Measurements from ENCODE around the gene SDF2L1.
A peak's percentile ranks its signal among the peaks of the same experiment; 100 is the strongest.
"Not testable (repeated sequence)": the region's sequence is repeated elsewhere in the genome, so short reads cannot be mapped to it uniquely, and the experiment has no call there.

Gene SDF2L1

DNA sequence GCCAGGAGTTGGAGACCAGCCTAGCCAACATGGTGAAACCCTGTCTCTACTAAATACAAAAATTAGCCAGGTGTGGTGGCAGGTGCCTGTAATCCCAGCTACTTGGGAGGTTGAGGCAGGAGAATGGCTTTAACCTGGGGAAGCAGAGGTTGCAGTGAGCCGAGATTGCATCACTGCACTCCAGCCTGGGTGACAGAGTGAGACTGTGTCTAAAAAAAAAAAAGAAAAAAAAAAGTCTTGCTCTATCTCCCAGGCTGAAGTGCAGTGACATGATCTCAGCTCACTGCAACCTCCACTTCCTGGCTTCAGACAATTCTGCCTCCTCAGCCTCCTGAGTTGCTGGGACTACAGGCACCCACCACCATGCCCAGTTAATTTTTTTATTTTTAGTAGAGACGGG lies 4.7 kb upstream of the SDF2L1 start:
- not testable (repeated sequence) for DNase-seq

DNA sequence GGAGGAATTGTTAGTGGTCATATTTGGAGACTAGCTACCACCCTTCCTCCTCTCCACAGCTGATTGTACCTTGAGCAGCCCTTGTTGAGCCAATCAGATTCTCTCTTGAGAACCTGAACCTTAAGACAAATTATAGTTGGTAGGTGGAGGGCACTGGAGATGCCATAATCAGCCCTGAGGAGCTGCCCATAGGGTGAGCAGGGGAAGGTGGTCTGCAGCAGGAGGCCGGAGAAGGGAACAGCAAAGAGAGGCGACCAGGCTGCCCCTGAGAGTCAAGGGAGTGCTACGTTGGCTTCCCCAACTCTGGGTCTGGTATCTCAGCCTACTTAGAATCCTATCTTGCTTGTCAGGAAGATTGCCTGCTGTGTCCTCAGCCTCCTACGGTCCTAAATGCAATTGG lies 2.7 kb upstream of the SDF2L1 start:
- DNase-seq = no peak

DNA sequence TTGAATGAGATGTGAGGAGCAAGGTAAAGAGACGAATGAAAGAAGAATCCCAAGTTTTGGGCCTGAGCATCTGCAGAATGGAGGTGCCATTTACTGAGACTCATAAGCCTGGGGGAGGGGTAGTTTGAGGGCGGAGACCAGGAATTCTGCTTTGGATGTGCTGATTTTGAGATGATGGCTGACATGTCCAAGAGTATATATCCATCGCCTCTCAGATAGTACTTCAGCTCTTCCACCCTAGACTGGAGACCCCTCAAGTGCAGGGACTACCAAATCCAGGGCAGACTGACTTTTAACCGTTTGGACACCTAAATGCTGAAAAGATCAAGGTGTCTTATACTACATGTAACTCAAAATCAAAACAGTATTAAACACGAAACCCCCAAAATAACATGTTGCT lies 1.3 kb upstream of the SDF2L1 start:
- DNase-seq = no peak

DNA sequence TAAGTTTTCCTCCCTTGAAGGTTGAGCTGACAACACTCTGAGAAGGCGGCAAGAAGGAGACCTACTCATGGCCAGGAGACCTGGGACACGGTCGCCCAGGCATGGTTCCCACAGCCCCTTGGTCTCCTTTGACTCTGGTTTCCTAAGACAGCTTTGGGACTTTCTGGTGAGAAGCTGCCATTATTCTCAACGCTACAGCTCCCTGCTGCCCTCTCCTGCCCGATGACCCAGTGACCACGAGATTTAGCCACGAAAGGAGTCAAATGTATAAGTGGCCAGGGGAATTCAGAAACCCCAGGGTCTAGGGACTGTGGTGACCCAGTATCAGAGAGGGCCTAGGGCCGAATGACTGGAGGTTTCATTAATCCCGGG lies 699 bp upstream of the SDF2L1 start:
- DNase-seq = no peak

DNA sequence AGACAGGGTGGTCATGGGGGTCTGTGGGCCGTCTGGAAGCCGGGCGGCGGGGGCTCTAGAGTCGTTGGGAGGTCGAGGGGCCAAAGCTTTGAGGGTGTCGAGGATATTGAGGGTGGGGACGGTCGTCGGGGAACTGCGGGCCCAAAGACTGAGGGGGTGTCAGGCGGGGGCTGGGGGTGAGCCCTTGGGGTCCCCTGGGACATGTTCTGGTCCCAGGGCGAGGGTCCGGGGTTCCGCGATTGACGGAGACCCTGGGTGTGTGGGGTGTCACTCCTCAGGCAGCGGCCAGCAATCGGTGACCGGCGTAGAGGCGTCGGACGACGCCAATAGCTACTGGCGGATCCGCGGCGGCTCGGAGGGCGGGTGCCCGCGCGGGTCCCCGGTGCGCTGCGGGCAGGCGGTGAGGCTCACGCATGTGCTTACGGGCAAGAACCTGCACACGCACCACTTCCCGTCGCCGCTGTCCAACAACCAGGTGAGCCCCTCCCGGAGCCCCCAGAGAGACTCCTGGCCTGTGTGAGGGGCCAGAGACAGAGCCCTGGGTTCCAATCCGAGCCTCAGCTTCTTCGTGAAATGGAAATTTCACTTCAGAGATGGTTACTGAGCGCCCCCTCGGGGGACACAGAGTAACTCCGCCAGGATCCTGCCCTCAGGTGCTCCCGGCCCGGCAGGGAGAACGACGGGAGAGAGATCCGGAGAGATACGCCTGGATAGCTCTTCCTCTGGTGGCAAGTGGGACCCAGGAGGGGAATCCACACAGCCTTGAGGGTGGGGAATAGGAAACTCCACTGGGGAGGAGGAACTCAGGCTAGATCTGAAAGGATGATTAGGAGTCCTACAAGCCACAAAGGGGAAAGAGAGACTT lies 714 bp downstream of the SDF2L1 start:
- peak; percentile 26 for DNase-seq

DNA sequence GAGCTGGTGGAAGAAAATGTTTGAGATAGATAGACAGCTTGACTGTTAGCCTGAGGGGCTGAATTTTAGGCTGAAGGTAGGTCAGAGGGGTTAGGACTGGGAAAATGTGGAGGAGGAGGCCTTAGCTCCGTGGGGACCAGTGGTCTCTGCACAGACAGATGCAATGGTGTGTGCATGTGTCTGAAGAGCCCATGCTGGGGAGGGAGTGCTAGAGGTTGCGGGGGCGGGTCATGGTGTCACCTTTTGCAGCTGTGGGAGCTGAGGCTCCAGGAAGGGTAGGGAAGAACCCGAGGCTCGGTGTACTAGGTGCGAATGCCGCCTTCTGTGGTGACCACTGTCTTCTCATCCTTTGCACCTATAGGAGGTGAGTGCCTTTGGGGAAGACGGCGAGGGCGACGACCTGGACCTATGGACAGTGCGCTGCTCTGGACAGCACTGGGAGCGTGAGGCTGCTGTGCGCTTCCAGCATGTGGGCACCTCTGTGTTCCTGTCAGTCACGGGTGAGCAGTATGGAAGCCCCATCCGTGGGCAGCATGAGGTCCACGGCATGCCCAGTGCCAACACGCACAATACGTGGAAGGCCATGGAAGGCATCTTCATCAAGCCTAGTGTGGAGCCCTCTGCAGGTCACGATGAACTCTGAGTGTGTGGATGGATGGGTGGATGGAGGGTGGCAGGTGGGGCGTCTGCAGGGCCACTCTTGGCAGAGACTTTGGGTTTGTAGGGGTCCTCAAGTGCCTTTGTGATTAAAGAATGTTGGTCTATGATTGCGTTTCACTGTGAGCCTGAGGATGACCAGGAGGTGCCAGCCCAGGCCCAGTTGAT lies 1.6 kb downstream of the SDF2L1 start:
- no peak for DNase-seq

- not testable (repeated sequence) for DNase-seq
These were observed 3.4 kb downstream of the SDF2L1 start for GRCh38 chr22:21645513-21645912.

DNA sequence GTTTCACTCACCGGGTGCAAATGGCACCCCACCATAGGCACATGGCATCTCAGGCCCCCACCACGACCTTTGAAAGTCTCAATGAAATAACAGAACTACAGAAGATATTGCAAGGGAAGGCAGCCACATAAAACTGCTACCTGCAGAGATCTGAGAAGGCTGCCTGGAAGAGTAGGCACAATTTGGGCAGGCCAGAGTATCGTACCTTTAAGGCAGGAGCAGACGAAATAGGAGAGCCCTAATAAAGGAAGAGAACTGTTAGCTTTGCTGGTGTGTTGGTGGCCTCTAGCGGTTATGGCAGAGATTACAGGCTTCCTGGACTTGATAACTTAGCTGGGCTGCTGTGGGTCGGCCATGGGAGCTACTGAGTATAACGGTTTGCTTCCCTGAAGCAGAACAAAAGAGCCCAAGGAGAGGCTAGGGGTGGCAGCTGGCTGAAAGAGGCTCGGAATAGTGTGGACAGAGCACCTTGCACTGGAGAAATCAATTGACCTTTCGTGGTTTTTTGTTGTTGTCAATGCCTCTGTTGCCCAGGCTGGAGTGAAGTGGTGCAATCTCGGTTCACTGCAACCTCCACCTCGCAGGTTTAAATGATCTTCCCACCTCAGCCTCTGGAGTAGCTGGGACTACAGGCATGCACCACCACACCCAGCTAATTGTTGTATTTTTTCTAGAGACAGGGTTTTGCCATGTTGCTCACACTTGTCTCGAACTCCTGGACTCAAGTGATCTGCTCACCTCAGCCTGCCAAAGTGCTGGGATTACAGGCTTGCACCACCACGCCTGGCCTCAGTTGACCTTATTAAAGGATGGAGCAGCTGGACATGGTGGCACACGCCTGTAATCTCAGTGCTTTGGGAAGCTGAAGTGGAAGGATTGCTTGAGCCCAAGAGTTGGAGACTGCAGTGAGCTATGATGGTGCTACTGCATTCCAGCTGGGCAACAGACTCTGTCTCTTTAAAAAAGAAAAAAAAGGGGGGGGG lies 4.8 kb downstream of the SDF2L1 start:
- peak; percentile 79 for DNase-seq

GRCh38 chr22:21650280-21650679 lies 8.2 kb downstream of the SDF2L1 start:
- DNase-seq = no peak

DNA sequence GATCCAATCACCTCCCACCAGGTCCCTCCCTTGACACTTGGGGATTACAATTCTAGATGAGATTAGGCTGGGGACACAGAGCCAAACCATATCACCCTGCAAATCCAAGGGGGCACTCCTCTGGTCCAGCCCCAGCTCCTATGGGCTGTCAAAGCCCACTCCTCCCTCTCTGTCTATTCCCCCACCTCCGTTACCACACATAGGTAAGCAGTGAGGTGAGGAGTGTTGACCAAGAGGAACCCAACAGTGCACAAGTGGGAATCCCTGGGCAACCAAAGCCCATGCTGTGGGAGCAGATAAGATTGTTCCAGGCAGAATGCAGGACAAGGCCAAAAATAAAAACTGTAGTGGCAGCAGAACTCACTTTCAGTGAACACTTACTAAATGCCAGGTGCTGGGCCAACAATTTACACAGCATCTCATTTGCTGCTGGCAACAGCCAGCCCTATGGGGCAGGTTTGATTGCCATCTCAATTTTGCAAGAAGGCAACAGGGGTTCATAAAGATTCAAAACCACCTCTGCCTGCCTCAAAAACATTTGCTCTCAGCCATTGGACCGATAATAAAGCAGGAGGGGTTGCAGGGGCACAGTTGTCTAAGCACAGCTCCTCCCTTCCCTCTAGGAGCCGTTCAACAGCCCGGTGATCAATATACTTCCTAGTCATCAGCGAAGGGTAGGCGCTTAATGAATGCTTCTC lies 8.9 kb downstream of the SDF2L1 start:
- no peak for DNase-seq

- peak; percentile 69 for DNase-seq
These were observed 9.5 kb downstream of the SDF2L1 start for GRCh38 chr22:21651521-21652009.

- DNase-seq = peak; percentile 78
These were observed 10.0 kb downstream of the SDF2L1 start for GRCh38 chr22:21652010-21652546.

- no peak for DNase-seq
These were observed 10.7 kb downstream of the SDF2L1 start for GRCh38 chr22:21652547-21653545.

DNA sequence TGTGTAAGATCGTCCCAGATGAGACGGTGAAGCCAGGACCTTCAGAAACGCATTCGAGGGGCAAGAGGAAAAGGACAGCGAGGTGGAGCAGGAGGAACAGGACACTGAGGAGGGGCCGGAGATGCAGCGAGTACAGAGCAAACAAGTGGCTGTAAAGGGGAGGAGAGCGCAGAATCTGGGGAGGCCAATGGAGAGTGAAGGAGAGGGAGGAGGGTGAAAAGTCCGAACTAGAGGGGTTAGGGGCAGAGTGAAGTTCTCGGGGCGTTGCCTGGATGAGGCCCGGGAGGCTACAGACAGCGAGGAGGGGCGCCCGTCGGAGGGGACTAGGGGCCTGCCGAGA lies 14.9 kb downstream of the SDF2L1 start:
- no peak for DNase-seq

- peak; percentile 89 for DNase-seq
These were observed 15.4 kb downstream of the SDF2L1 start for GRCh38 chr22:21657360-21658032.

- DNase-seq = no peak
These were observed 17.9 kb downstream of the SDF2L1 start for GRCh38 chr22:21659864-21660525.

- no peak for DNase-seq
These were observed 18.8 kb downstream of the SDF2L1 start for GRCh38 chr22:21660904-21661303.

DNA sequence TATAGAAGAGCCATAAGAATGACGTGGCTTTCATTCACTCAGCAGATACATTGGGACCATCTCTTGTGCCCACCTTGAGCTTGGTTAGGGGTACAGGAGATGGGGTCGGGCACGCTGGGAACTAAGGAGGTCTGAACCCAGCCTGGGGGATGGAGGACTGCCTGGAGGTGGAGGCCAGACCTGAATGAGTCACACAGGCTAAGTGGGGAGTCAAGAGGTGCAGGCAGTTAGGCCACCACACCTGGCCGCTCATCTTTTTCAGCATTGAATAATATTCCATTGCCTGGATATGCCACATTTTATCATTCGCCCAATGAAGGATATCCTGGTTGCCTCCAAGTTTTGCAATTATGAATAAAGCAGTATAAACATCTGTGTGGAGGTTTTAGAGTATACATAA lies 19.9 kb downstream of the SDF2L1 start:
- no peak for DNase-seq

- no peak for DNase-seq
These were observed 21.6 kb downstream of the SDF2L1 start for GRCh38 chr22:21663738-21664137.
